Measurements from ENCODE around the gene PLCH2. TPM values are rescaled to one million over a fixed set of nuclear protein-coding genes. Genes with fewer than 3 reads are reported as not detected.

The PLCH2 gene
- total and polyA plus RNA-seq, 2 of the 13 experiments (the other 11 are each of a cell fraction or from before 2014, with no cell fraction given): 0.15 to 0.67 TPM

- 0 out of 2 replicates have a peak, but pooled peaks have one; percentile 31 for TF ChIP-seq ZNF704 (CRISPR knock-in tag; IDR thresholded peaks at IDR 0.05; ENCODE audit: borderline replicate concordance)
- peak; percentile 36; the same call in 1 of the 2 replicates for TF ChIP-seq SAP130 (CRISPR knock-in tag; IDR thresholded peaks at IDR 0.05; ENCODE audit: low read depth)
- TF ChIP-seq ZNF687 (CRISPR knock-in tag; IDR thresholded peaks at IDR 0.05): peak; percentile 57
- peak; percentile 41; the same call in 1 of the 2 replicates for TF ChIP-seq MYPOP (CRISPR knock-in tag; IDR thresholded peaks at IDR 0.05)
- TF ChIP-seq ZNF501 (CRISPR knock-in tag; IDR thresholded peaks at IDR 0.05): peak; percentile 52; the same call in 1 of the 2 replicates
- peak; percentile 23; the same call in 1 of the 2 replicates for TF ChIP-seq ZNF143 (CRISPR knock-in tag; IDR thresholded peaks at IDR 0.05)
- TF ChIP-seq RBM39 (IDR thresholded peaks at IDR 0.05; ENCODE audit: low read depth, low read length, poor library complexity, severe bottlenecking): peak; percentile 41
- TF ChIP-seq KAT8 (CRISPR knock-in tag; IDR thresholded peaks at IDR 0.05): peak; percentile 41; the same call in 1 of the 2 replicates
- TF ChIP-seq ZNF782 (CRISPR knock-in tag; IDR thresholded peaks at IDR 0.05; ENCODE audit: borderline replicate concordance): peak; percentile 26; the same call in 1 of the 2 replicates
- no peak for TF ChIP-seq HHEX (CRISPR knock-in tag; IDR thresholded peaks at IDR 0.05)
- TF ChIP-seq HNRNPL (IDR thresholded peaks at IDR 0.05; ENCODE audit: low read depth, low read length): 0 out of 2 replicates have a peak, but pooled peaks have one; percentile 24
- no peak for TF ChIP-seq MAZ (IDR thresholded peaks at IDR 0.05; ENCODE audit: borderline replicate concordance, low read depth, low read length)
- peak; percentile 48 for TF ChIP-seq MAZ (CRISPR knock-in tag; IDR thresholded peaks at IDR 0.05; ENCODE audit: low read depth)
- 0 out of 2 replicates have a peak, but pooled peaks have one; percentile 26 for TF ChIP-seq ZSCAN21 (CRISPR knock-in tag; IDR thresholded peaks at IDR 0.05; ENCODE audit: borderline replicate concordance)
- no peak for TF ChIP-seq NR2F6 (IDR thresholded peaks at IDR 0.05)
- TF ChIP-seq NR2F6 (CRISPR knock-in tag; IDR thresholded peaks at IDR 0.05): peak; percentile 21; the same call in 1 of the 2 replicates
- TF ChIP-seq SOX5 (CRISPR knock-in tag; IDR thresholded peaks at IDR 0.05; ENCODE audit: borderline replicate concordance): no peak
- peak; percentile 57; the same call in 1 of the 2 replicates for TF ChIP-seq ZFY (CRISPR knock-in tag; IDR thresholded peaks at IDR 0.05)
- TF ChIP-seq HNRNPH1 (optimal IDR thresholded peaks at IDR 0.05; ENCODE audit: low read depth, low read length): no peak
- no peak for TF ChIP-seq PRDM4 (CRISPR knock-in tag; IDR thresholded peaks at IDR 0.05; ENCODE audit: borderline replicate concordance)
- TF ChIP-seq SKI (IDR thresholded peaks at IDR 0.05; ENCODE audit: partially characterized antibody): peak; percentile 57
Measured at GRCh38 chr1:2528966-2529783, 53.1 kb downstream of the PLCH2 start (continued).

All from HepG2 (cell line).